Measurements from ENCODE around the gene EBF3. TPM values are rescaled to one million over a fixed set of nuclear protein-coding genes. Genes with fewer than 3 reads are reported as not detected.

Gene EBF3
- total RNA-seq, 1 donor from 2014 or later = 1.2 TPM

DNA sequence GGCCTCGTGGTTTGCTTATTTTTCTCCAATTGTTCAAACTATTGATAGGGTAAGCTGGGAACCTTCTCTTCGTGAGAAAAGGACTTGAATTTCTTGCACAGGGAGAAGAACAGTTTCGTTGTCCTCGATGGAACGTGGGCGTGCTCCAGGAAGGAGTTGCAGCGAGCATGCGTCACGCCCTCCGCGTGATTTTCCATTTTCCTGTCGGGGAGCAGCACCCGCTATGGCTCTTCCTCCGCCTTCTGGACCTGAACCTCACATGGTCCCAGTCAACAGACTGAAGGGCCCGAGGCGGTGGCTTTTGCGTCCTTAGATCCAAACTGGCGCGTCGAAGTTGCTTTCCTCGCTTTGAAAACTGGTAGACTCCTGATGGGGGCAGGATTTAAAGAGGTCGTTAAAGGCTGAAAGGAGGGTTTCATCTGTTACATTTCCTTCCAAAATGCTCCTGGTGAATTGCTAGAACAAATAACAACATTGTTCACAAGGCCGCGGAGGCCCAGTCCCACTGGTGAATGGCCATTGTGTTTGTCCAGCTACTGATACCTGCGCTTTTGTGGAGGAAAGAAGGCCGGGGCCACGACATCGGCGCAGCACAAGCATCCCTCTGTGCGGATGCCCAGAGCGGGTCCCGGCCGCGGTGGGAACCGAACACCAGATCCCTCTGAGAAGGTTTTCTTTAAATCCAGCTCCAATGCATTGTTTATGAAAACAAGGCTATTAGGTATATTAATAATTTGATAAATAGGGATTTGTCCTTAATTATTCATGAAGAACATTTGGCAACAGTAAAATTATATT is 75.9 kb downstream of the EBF3 start:
- Mint-ChIP-seq H3K4me3 (no peak overlapping the region), H3K36me3 (no peaks in the 10 kb centered on the region)

DNA sequence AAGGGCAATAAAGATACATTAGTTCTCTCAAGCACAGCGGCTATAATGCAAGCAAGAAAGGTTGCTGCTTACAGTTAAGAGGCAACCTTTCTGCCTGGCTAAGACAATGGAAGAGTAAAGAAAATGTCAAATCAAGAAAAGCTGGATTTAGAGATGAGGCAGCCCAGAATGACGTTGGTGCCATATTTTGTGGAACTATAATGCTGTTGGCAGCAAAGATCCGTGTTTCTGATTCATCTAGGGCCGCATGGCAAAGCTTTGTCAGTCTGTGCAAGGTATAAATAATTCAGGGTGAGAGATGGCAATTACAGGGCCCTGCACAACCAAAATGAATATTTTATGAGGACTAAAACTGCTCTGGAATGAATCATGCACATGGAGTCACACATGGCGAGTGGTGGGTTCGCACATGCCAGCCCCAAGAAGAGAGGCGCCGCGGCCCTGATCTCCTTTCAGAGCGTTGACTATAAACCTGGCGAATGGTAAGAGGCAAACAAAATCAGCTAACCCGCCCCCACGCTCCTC is 76.6 kb downstream of the EBF3 start:
- H3K36me3 Mint-ChIP-seq = no peaks in the 10 kb centered on the region
- peaks cover 6% of the 10 kb centered on the region for H3K27me3 Mint-ChIP-seq (ENCODE audit: low read depth)
- no peak overlapping the region for H3K27ac Mint-ChIP-seq
- DNase-seq (ENCODE audit: low spot score in 2 of 2, unreplicated experiment in 2 of 2) = no peak
- H3K4me3 Mint-ChIP-seq = no peak overlapping the region
- TF ChIP-seq, protein P1, sequence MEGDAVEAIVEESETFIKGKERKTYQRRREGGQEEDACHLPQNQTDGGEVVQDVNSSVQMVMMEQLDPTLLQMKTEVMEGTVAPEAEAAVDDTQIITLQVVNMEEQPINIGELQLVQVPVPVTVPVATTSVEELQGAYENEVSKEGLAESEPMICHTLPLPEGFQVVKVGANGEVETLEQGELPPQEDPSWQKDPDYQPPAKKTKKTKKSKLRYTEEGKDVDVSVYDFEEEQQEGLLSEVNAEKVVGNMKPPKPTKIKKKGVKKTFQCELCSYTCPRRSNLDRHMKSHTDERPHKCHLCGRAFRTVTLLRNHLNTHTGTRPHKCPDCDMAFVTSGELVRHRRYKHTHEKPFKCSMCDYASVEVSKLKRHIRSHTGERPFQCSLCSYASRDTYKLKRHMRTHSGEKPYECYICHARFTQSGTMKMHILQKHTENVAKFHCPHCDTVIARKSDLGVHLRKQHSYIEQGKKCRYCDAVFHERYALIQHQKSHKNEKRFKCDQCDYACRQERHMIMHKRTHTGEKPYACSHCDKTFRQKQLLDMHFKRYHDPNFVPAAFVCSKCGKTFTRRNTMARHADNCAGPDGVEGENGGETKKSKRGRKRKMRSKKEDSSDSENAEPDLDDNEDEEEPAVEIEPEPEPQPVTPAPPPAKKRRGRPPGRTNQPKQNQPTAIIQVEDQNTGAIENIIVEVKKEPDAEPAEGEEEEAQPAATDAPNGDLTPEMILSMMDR (IDR thresholded peaks at IDR 0.05; ENCODE audit: unreplicated experiment) = no peak
- H3K4me1 Mint-ChIP-seq = peaks cover 11% of the 10 kb centered on the region
- H3K9me3 Mint-ChIP-seq = no peaks in the 10 kb centered on the region

More for the DNA sequence above, 75.9 kb downstream of the EBF3 start:
- TF ChIP-seq, protein P1 (IDR thresholded peaks at IDR 0.05; ENCODE audit: unreplicated experiment) = no peak
- Mint-ChIP-seq H3K4me1 (peaks cover 11% of the 10 kb centered on the region), H3K27me3 (ENCODE audit: low read depth) (no peaks in the 10 kb centered on the region), H3K9me3 (no peaks in the 10 kb centered on the region), H3K27ac (no peak overlapping the region)
- DNase-seq (ENCODE audit: low spot score in 2 of 2, unreplicated experiment in 2 of 2) = no peak

DNA sequence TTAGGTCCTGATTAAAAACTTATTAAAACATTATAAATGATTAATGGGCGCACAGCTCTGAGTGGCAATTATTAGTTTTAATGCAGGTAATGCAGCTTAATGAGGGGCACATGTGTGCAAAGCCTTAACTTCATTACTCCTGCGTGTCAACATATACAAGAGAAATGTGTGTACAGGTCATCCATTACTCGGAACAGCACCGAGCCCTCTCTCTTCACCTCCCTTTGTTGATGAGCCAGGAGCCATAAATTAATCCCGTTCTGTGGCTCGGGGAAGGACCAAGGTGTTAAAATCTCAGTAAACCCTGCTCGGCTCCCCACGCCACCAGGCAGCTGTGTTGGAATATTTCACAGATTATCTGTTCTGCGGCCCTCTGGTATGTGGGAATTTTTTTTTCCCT is 77.8 kb downstream of the EBF3 start:
- no peak overlapping the region for H3K27ac Mint-ChIP-seq
- no peak overlapping the region for H3K4me3 Mint-ChIP-seq
- H3K36me3 Mint-ChIP-seq = no peaks in the 10 kb centered on the region
- TF ChIP-seq, protein P1 (IDR thresholded peaks at IDR 0.05; ENCODE audit: unreplicated experiment) = no peak
- no peaks in the 10 kb centered on the region for H3K9me3 Mint-ChIP-seq
- no peak for DNase-seq (ENCODE audit: low spot score in 2 of 2, unreplicated experiment in 2 of 2)
- peaks cover 11% of the 10 kb centered on the region for H3K4me1 Mint-ChIP-seq
- peaks cover 13% of the 10 kb centered on the region for H3K27me3 Mint-ChIP-seq (ENCODE audit: low read depth)

DNA sequence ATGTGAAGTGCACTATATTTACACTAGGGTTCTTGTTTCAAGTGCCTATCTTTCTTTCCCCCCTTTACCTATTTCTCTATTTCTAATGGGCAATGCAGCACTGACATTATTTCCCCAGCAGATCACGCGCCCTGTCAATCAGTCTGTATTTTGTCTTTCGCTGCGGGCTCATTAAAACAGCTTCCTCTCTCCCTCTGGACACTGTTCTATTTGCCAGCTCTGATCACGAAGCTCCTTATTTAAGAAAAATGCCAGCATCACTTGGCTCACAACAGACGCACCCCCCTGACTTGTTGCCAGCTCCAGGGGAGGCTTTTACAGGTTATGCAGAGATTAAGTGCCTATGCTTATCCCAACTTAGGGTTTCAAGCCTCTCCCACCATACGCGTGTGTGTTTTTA is 78.5 kb downstream of the EBF3 start:
- Mint-ChIP-seq H3K27ac (no peak overlapping the region), H3K4me3 (no peak overlapping the region), H3K4me1 (peaks cover 11% of the 10 kb centered on the region), H3K27me3 (ENCODE audit: low read depth) (peaks cover 20% of the 10 kb centered on the region), H3K9me3 (no peaks in the 10 kb centered on the region), H3K36me3 (no peaks in the 10 kb centered on the region)
- DNase-seq (ENCODE audit: low spot score in 2 of 2, unreplicated experiment in 2 of 2) = no peak
- TF ChIP-seq, protein P1 (IDR thresholded peaks at IDR 0.05; ENCODE audit: unreplicated experiment) = no peak

DNA sequence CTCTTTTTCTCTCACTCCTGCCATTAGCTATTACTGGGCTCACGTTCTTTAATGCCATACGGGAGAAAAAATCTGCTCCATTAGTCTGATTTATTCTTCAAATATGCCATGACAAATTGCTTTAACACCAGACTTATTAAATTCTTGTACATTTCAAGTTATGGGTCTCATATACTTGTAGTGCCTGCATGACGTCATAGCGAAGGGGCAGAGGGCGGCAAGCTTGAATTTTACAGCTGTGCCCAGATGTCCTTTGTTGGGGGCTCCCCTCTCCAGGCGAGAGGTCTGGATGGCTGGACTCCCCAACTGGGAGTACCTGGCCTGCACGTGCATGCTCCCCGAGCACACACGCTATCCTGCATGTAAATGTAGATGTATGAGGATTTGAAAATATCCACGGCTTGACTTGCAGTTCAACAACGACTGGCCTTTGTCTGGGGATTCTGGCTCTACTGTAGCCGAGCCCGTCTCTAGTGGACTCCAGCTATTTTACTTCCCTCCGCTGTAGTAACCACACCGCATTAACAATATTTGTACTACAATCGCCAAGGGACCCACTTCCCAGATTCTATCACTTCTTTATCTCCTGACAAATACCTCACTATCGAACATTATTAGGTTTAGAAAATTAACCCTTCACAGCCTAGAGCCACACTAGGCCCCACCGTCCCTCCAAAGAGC is 79.5 kb downstream of the EBF3 start:
- no peak for DNase-seq (ENCODE audit: low spot score in 2 of 2, unreplicated experiment in 2 of 2)
- no peak overlapping the region for H3K4me3 Mint-ChIP-seq
- H3K4me1 Mint-ChIP-seq = peaks cover 11% of the 10 kb centered on the region
- no peaks in the 10 kb centered on the region for H3K9me3 Mint-ChIP-seq
- peaks cover 28% of the 10 kb centered on the region for H3K27me3 Mint-ChIP-seq (ENCODE audit: low read depth)
- H3K36me3 Mint-ChIP-seq = no peaks in the 10 kb centered on the region
- TF ChIP-seq, protein P1 (IDR thresholded peaks at IDR 0.05; ENCODE audit: unreplicated experiment) = no peak
- no peak overlapping the region for H3K27ac Mint-ChIP-seq
